T-helper 1 cell treated with Interleukin-12 subunit alpha and Interleukin-12 subunit beta and Interleukin-4 antibody, amounts not matched to agents 30 μg/mL and 1 μg/mL, for 36 hours (primary cell): ENCODE results near the gene DLX5.

Source experiments
- H3K27ac Mint-ChIP-seq: one replicate; pipeline ENCODE4 v1.8.0; 2021; ENCODE audit warnings: mild to moderate bottlenecking, mixed read lengths
- H3K27me3 Mint-ChIP-seq: one replicate; pipeline ENCODE4 v1.8.0; 2021; ENCODE audit warnings: low read depth, mixed read lengths
- H3K36me3 Mint-ChIP-seq: one replicate; pipeline ENCODE4 v1.8.0; 2021; ENCODE audit warnings: low read depth, mixed read lengths
- H3K4me1 Mint-ChIP-seq: one replicate; pipeline ENCODE4 v1.8.0; 2021; ENCODE audit warnings: low read depth, mixed read lengths
- H3K4me3 Mint-ChIP-seq: one replicate; pipeline ENCODE4 v1.8.0; 2021; ENCODE audit warnings: mild to moderate bottlenecking, moderate library complexity, mixed read lengths
- H3K9me3 Mint-ChIP-seq: one replicate; pipeline ENCODE4 v1.8.0; 2021; ENCODE audit warnings: mixed read lengths

The DLX5 gene

DNA sequence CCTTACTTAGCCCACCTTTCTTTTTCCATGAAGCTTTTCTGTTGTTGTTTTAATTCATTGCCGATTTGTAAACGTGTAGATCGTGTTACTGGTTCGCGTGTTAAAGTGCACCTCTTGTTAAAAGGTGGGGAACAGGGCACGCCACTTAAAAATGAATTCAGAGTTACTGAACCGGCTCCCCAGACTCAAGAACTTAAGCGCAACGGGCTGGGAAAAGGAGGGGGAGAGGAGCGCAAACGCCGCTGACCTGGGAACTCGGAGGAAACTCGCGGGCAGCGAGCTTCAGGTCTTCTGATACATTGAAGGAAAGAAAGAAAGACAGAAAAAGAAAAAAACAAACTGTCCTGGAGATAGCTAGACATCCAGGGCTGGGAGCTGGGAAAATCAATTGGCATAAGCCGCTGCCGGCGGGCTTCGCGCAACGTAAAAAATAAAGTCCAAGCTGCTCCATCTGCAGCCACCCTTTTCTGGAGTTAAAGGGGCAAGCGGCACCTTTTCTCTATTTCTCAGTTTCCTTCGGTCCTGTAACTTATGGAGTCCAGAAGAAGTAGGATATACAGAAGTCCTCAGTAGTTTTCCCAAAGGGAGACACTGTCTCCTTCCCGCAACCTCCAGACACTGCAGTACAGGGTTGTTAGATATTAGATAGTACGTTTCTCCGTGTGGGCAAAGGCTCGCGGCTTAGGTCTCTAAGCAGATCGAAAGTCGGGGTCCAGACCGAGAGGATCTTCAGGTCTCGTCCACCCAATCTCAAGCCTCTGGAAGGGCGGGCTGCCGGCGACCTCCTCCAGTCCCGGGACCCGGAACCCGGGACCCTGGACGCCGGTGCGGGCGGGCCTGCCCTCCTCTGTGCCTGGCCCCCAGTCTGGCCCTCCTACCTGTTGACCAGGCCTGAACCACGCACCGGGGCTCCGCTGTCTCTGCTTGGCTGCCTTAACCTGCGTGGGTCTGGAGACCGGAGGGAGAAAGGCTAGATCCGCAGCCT lies 21.1 kb downstream of the DLX5 start:
- Mint-ChIP-seq H3K36me3 (peaks cover 2% of the 10 kb centered on the region), H3K4me3 (no peak overlapping the region), H3K27me3 (peaks cover 89% of the 10 kb centered on the region), H3K4me1 (peaks cover 2% of the 10 kb centered on the region), H3K27ac (peak overlapping the region; percentile 39), H3K9me3 (no peaks in the 10 kb centered on the region)

DNA sequence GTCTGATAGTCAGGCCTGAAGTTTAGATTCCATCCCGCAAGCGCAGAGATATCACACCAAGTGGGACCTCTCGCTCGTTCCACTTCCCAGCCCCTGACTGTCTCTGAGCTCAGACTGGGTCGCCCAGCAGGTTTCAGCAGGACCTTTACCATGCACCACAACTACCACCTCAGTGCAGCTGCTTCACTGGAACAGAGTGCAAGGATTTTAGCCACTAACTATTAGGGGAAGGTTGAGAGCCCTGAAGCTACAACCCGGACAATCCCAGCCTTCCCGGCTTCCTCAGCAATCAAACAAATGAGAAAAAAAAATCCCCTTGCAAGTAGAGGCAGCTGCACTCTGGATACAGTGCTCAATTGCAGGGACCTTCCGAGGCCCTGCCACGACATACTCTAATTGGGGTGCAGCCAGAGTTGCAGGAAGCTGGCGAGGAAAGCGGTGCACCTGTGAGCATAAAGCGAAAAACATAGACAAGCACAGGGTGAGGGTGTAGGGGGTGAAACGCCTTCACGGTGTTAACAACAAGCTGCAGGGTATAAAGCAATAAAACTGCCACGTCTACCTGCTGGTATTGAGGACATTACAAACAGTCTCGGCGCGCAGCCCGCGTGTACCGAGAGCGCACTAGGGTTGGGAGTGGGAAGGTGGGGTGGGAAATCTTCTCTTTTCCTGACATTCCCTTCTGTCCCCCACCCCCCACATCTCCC lies 21.9 kb downstream of the DLX5 start:
- Mint-ChIP-seq H3K27me3 (peaks cover 90% of the 10 kb centered on the region), H3K9me3 (no peaks in the 10 kb centered on the region), H3K27ac (no peak overlapping the region), H3K4me1 (peaks cover 2% of the 10 kb centered on the region), H3K4me3 (no peak overlapping the region), H3K36me3 (peaks cover 2% of the 10 kb centered on the region)

DNA sequence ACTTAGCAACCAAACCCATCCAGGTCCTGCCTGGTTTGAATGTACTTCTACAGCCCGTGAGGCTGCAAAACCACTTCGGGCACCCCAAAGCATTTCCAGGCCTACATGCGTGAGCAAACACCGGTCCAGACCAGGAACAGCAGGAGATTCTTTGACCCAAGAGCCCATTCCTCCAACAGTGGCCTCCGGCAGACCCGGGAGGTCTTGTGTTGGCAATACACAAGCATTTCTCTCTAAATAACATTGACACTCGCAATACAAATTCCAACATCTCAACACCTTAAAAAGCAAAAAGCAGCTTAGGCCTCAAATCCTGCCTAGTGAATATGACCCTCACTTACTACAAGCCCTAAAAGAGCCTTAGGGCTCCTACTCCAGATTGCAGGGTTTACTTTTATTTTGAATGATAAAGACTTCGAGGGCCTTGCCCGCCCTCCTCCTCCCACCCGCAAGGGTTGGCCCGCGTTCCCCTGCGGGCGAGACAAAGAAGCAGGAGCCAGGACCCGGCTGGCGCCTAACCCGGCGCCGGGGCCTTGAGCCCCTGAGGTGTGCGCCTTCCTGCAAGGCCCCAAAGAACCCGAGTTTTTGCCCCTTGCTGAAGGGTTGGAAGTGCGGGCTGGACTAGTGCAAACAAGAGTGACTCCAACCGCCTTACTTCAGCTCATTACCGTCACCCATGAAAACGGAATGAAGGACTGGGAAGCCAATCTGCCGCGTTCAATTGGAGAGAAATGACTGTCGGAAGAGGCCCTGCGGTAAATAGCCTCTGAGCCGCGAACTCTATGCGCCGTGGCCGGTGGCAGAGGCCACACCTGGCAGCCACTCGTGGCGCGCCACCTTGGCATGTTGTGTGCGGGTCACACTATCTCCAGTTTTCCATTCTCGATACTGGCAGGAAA lies 22.7 kb downstream of the DLX5 start:
- Mint-ChIP-seq H3K9me3 (no peaks in the 10 kb centered on the region), H3K36me3 (peaks cover 2% of the 10 kb centered on the region), H3K27ac (peak overlapping the region; percentile 20), H3K4me1 (peaks cover 2% of the 10 kb centered on the region), H3K27me3 (peaks cover 90% of the 10 kb centered on the region), H3K4me3 (no peak overlapping the region)

DNA sequence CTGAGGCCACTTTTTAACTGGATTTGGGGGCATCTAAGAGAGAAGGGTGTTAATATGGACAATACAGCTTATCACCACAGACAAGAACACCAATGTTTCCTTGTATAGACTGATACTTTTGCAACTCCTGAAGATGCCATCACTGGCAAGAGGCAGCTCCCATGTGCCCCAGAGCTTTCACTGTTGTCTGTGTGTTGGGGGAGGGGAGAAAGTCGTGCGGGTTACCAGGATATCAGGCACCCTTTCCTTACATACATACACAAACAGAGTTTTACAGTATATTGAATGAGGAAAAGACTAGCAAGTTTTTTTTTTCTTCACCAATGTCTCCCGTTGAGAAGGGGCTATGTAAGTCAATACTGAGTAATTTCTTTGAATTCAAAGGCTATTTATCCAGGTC lies 23.4 kb downstream of the DLX5 start:
- Mint-ChIP-seq H3K4me1 (peaks cover 2% of the 10 kb centered on the region), H3K36me3 (peaks cover 2% of the 10 kb centered on the region), H3K4me3 (no peak overlapping the region), H3K27ac (no peak overlapping the region), H3K9me3 (no peaks in the 10 kb centered on the region), H3K27me3 (peaks cover 92% of the 10 kb centered on the region)

DNA sequence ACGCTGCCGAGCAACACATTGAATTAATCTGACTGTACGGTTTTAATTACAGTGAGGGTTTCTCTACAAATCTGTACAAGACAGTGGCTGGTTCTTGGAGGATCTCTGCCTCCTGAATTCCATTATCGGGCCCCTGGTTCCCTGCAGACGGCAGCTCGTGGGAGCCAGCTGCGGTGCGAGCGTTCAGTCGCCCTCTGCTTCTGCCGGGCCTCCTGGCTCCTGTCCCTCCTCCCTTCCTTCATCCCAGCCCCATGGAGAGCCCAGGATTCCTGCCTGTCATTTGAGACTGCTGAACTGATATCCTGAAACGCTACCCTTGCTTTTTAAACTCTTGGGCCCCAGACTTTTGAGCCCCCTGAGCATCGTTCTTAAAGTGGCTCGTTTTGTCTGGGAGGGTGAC lies 25.9 kb downstream of the DLX5 start:
- Mint-ChIP-seq H3K27me3 (peaks cover 95% of the 10 kb centered on the region), H3K4me3 (no peak overlapping the region), H3K9me3 (no peaks in the 10 kb centered on the region), H3K27ac (no peak overlapping the region), H3K4me1 (no peaks in the 10 kb centered on the region), H3K36me3 (peaks cover 2% of the 10 kb centered on the region)

DNA sequence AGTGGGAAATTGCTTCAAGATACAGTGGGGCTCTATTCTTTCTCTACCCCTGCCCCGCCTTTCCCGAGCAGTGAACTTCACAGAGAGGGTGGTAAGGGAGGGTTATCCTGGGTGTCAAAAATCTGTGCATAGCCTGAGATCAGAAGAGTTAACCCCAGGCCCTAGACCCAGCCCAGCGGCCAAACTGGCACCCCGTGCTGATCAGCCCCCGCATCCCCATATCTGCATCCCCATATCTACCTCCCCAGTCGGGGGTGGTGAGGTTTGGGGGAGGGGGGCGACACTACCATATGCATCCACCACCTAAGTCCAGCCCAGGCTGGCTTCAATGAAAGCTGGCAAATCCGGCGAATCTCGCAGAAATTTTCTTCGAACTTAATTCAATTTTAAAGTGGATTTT lies 26.3 kb downstream of the DLX5 start:
- no peaks in the 10 kb centered on the region for H3K9me3 Mint-ChIP-seq
- H3K4me3 Mint-ChIP-seq, result no peak overlapping the region
- H3K27me3 Mint-ChIP-seq, result peaks cover 95% of the 10 kb centered on the region
- H3K27ac Mint-ChIP-seq, result no peak overlapping the region
- peaks cover 2% of the 10 kb centered on the region for H3K36me3 Mint-ChIP-seq
- no peaks in the 10 kb centered on the region for H3K4me1 Mint-ChIP-seq

DNA sequence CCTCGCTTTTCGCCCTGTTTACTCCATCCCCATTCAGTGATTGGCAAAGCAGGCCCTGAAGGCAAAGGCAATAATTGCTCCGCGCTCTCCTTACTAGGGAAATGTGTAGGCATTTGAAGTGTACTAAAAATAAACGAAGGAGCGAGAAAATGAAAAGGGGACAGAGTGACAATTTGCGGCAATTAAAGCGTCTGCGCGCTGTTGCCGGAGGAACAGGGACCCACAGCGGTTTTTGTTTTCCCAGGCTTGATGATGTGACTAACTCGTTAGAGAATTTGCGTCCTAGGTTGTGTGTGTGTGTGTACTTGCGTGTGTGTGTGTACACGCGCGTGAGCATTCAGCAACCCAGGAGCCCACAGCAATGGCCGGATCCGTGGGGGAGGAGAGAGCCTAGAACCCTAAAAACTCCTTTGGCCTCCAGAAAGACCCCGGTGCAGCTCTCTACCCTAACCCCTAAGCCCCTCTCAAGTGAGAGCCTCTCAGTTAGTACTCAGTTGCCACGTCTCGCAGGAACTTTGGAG lies 27.1 kb downstream of the DLX5 start:
- H3K9me3 Mint-ChIP-seq, result no peaks in the 10 kb centered on the region
- H3K4me3 Mint-ChIP-seq, result no peak overlapping the region
- H3K36me3 Mint-ChIP-seq, result no peaks in the 10 kb centered on the region
- no peaks in the 10 kb centered on the region for H3K4me1 Mint-ChIP-seq
- peak overlapping the region; percentile 24 for H3K27ac Mint-ChIP-seq
- H3K27me3 Mint-ChIP-seq, result peaks cover 95% of the 10 kb centered on the region

DNA sequence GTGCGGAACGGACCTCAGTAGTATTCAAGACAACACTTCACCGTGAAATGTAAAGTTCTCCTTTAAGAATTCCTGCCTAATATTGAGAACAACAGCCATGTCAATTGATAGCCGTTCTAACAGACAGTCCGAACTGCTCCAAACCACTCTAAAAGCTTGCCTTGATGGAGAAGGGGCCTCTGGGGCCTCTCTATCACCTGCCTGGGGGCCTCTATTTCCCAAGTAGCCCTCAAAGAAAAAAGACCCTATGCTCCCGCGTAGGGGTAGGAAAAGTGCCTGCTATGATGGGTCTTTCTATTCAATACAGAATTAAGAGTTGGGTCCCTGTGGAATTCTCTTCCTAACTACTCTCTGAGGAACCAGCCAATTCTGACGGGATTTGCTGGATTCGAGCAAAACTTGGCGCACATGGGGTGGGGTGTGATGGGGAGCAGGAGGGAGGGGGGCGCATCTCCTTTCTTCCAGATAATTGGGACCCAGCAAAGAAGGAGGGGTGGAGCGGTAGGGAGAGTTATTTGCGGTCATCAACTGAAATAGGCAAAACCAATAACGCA lies 27.6 kb downstream of the DLX5 start:
- H3K36me3 Mint-ChIP-seq, result no peaks in the 10 kb centered on the region
- peaks cover 95% of the 10 kb centered on the region for H3K27me3 Mint-ChIP-seq
- H3K4me3 Mint-ChIP-seq, result no peak overlapping the region
- H3K9me3 Mint-ChIP-seq, result no peaks in the 10 kb centered on the region
- no peaks in the 10 kb centered on the region for H3K4me1 Mint-ChIP-seq
- H3K27ac Mint-ChIP-seq, result peak overlapping the region; percentile 47

DNA sequence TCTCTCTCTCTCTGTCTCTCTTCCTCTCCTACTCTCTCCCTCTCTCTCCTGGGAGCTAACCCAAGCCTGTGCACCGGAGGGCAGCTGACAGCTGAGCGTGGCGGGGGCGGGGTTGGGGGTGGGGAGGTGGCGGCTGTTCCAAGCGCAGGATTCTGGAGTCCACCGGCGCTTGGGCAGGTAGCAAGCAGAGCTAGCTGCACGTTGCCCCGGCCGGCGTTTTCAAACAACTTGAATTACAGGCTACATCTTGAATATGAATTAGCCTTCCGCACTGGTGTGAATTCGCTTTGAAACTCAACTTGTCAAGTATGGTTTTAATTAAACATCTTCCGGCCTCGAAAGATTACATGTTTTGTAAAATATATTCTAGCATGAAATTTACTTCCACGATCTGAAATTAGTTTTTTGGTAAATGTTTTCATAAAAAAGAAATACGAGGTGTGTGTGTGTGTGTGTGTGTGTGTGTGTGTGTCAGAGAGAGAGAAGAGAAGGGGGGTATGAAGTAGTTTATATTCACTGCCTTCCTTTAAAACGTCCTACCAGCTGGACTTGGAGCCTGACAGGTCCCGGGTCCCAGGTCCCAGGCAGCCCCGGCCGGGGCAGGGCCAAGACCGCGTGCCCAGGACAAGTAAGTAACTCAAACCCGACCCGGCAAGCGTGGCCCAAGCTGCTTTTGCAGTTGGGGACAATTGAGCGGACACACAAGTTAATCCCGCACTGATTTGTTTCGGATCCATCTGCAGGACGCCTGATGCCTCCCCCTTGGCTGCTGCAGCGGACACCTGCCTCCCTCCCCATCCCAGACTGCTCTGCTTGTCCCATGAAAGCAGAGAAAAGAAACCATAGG lies 28.3 kb downstream of the DLX5 start:
- Mint-ChIP-seq H3K4me3 (no peak overlapping the region), H3K36me3 (no peaks in the 10 kb centered on the region), H3K27ac (peak overlapping the region; percentile 47), H3K4me1 (no peaks in the 10 kb centered on the region), H3K27me3 (peaks cover 96% of the 10 kb centered on the region), H3K9me3 (no peaks in the 10 kb centered on the region)

DNA sequence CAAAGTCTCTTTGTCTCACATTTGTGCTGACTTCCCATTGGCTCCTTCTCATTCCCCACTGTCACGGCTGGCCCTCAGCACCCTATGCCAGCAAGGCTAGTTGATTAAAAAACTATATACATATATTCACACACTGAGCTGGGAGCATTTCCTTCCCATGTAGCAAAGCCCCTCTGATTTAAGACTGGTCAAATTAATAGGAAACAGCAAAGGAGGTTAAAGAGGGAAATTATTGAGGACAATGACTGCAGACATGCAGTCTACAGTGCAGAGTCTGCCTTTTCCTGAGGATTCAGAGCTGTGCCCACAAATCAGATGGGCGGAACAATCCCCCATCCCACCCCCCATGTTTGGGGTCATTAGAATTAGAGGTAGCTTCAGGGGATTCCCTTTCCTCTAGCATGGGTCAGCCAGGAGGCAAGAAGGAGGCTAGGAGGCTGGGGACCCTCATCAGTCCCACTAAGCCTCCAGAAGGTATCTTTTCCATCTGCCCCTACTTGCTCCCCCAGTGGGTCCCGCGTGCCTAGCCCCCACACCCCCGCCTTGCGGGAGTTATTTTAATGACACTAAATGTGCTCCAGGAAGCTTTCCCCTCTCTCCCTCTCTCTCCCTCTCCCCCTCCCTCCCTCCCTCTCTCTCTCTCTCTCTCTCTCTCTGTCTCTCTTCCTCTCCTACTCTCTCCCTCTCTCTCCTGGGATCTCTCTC lies 29.1 kb downstream of the DLX5 start:
- H3K36me3 Mint-ChIP-seq, result no peaks in the 10 kb centered on the region
- H3K4me1 Mint-ChIP-seq, result no peaks in the 10 kb centered on the region
- H3K4me3 Mint-ChIP-seq, result no peak overlapping the region
- no peak overlapping the region for H3K27ac Mint-ChIP-seq
- no peaks in the 10 kb centered on the region for H3K9me3 Mint-ChIP-seq
- peaks cover 94% of the 10 kb centered on the region for H3K27me3 Mint-ChIP-seq

DNA sequence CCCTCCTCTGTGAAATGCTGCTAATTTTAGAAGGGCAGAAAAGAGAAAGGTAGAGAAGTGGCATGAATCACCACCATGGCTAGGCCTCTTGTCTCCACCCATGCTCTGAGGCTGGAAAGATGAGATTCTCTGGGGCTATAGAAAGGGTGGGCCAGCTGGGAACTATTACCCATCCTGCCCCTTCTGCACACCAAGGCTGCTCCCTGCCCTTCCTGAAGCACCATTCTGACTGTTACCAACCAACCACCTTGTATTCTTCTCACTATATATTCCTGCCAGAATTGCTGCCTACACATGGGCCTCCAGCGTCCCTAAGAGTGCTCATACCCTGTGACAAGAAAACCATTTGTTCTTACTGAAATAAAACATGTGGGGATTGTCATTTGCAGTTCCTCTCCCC lies 30.7 kb downstream of the DLX5 start:
- Mint-ChIP-seq H3K27ac (no peak overlapping the region), H3K4me1 (no peaks in the 10 kb centered on the region), H3K4me3 (no peak overlapping the region), H3K27me3 (peaks cover 92% of the 10 kb centered on the region), H3K36me3 (no peaks in the 10 kb centered on the region), H3K9me3 (no peaks in the 10 kb centered on the region)

DNA sequence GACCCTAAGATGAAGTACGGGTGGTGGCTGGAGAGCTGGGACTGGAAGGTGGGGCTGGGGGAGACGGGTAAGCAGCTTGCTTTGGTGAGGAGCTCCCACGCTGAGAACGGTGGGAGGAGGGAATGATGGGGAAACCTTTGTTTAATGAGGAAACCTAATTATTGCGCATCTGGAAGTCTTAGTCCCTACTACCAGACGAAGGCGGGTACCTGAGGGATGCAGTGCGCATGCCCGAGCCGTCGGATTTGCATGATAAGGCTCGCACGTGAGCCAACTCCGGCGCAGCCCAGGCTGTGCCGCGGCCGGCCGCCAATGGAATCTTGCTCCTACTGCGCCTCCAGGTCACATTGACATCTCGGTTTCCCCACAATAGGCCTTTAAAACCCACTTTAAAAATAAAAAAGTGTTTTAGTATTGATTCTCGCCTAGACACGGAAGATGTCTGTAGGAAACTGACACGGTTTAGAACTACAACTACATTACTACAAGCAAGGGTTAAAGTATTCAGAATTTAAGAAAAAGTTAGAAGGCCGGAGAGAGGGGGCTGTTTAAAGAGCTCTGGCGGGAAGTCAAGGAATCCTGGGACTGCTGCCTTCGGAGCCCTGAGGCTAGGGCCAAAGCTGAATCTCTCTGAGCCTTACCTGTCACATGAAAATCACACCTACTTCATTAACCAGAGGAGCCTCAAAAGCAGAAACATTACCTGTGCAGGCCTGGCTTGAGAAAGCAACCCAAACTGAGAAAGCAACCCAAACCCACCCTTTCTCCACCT lies 31.4 kb downstream of the DLX5 start:
- H3K4me1 Mint-ChIP-seq, result no peaks in the 10 kb centered on the region
- H3K9me3 Mint-ChIP-seq, result no peaks in the 10 kb centered on the region
- H3K27ac Mint-ChIP-seq, result no peak overlapping the region
- no peaks in the 10 kb centered on the region for H3K36me3 Mint-ChIP-seq
- peaks cover 94% of the 10 kb centered on the region for H3K27me3 Mint-ChIP-seq
- no peak overlapping the region for H3K4me3 Mint-ChIP-seq
